IMR-90 (cell line): ENCODE results near the gene ZNF436. TPM values are rescaled to one million over a fixed set of nuclear protein-coding genes. Genes with fewer than 3 reads are reported as not detected.

ENCODE experiments used
- ATAC-seq: fragments of 200-7000 bp; cut with Tn5 transposase; 2 replicates; pipeline ENCODE4 v1.9.1; 2020; ENCODE audit warnings: low read depth, mild to moderate bottlenecking, moderate library complexity
- BruUV-seq: library from RNA; stranded (reverse); fragments of 400-500 nt; replicated peaks from 2 replicates; lab custom pipeline; 2021; lab: Mats Ljungman, UMichigan
- CTCF ChIA-PET: fragments of 300-600 bp; formaldehyde crosslinking; extraction: SDS; loops from one replicate; lab custom pipeline; 2021; ENCODE audit warnings: antibody characterized with exemption; lab: Yijun Ruan, JAX
- POLR2A ChIA-PET: fragments of 300-600 bp; sonication (Branson Sonifier 250); formaldehyde crosslinking; loops from one replicate; lab custom pipeline; 2022; ENCODE audit warnings: antibody characterized with exemption; ENCODE audit not compliant: unreplicated experiment; lab: Charles Lee
- DNase-seq: peaks from one replicate; pipeline ENCODE4 v3.0.0; 2013
- H2AFZ ChIP-seq: replicated peaks from 2 replicates; pipeline ENCODE3; 2013; ENCODE audit warnings: low read length, mild to moderate bottlenecking; ENCODE audit not compliant: poor library complexity
- H2AK5ac ChIP-seq: 2 replicates; pipeline ENCODE4 v1.6.1; 2013; ENCODE audit warnings: low read depth, low read length, inconsistent platforms
- H2AK9ac ChIP-seq: replicated peaks from 2 replicates; pipeline ENCODE3; 2013; ENCODE audit warnings: mild to moderate bottlenecking, low read depth, low read length, moderate library complexity; ENCODE audit not compliant: poor library complexity
- H2BK120ac ChIP-seq: 2 replicates; pipeline ENCODE4 v1.6.1; 2013; ENCODE audit warnings: low read depth, low read length, inconsistent platforms
- H2BK15ac ChIP-seq: 3 replicates; pipeline ENCODE4 v1.6.1; 2013; ENCODE audit warnings: low read depth, low read length, inconsistent platforms
- H2BK20ac ChIP-seq: 2 replicates; pipeline ENCODE4 v1.6.1; 2013; ENCODE audit warnings: low read depth, mild to moderate bottlenecking, inconsistent platforms, low read length, moderate library complexity
- H2BK5ac ChIP-seq: 2 replicates; pipeline ENCODE4 v1.6.1; 2013; ENCODE audit warnings: mild to moderate bottlenecking, low read depth, low read length, inconsistent platforms; ENCODE audit not compliant: poor library complexity, severe bottlenecking
- H3K14ac ChIP-seq: replicated peaks from 2 replicates; pipeline ENCODE4 v1.6.1; 2013; ENCODE audit warnings: low read depth, low read length, inconsistent platforms
- H3K18ac ChIP-seq: 2 replicates; pipeline ENCODE4 v1.6.1; 2013; ENCODE audit warnings: low read depth, low read length, control low read depth
- H3K23ac ChIP-seq: 2 replicates; pipeline ENCODE4 v1.6.1; 2013; ENCODE audit warnings: low read depth, low read length, inconsistent platforms
- H3K27ac ChIP-seq: 2 replicates; pipeline ENCODE4 v1.5.1; 2013; ENCODE audit warnings: mild to moderate bottlenecking, control low read depth, low read length; ENCODE audit not compliant: insufficient read depth
- H3K27me3 ChIP-seq: 2 replicates; pipeline ENCODE4 v1.6.1; 2013; ENCODE audit warnings: low read length; ENCODE audit not compliant: control insufficient read depth, insufficient read depth
- H3K36me3 ChIP-seq: 2 replicates; pipeline ENCODE4 v1.6.1; 2013; ENCODE audit warnings: low read length, mixed read lengths; ENCODE audit not compliant: control insufficient read depth, insufficient read depth
- H3K4ac ChIP-seq: 2 replicates; pipeline ENCODE4 v1.6.1; 2013; ENCODE audit warnings: low read depth, low read length, inconsistent platforms
- H3K4me1 ChIP-seq: 2 replicates; pipeline ENCODE4 v1.6.1; 2013; ENCODE audit warnings: low read length, mixed read lengths; ENCODE audit not compliant: control insufficient read depth, insufficient read depth
- H3K4me2 ChIP-seq: 2 replicates; pipeline ENCODE4 v1.6.1; 2013; ENCODE audit warnings: low read depth, mild to moderate bottlenecking, control low read depth, low read length, moderate library complexity
- H3K4me3 ChIP-seq: 2 replicates; pipeline ENCODE4 v1.5.1; 2013; ENCODE audit warnings: low read depth, mild to moderate bottlenecking, control low read depth, low read length, moderate library complexity; ENCODE audit not compliant: insufficient read depth
- H3K56ac ChIP-seq: 2 replicates; pipeline ENCODE4 v1.6.1; 2013; ENCODE audit warnings: low read length, inconsistent platforms; ENCODE audit not compliant: insufficient read depth; ENCODE audit errors: extremely low read depth
- H3K79me1 ChIP-seq, 2 experiments: 2 replicates each; pipeline ENCODE4 v1.6.1; 2013; ENCODE audit warnings: low read length in 2 of 2, inconsistent platforms in 1 of 2, low read depth in 1 of 2
- H3K9ac ChIP-seq: 2 replicates; pipeline ENCODE4 v1.6.1; 2013; ENCODE audit warnings: low read depth, low read length, control low read depth
- H3K9me1 ChIP-seq: 2 replicates; pipeline ENCODE4 v1.6.1; 2013; ENCODE audit warnings: low read length, inconsistent platforms; ENCODE audit not compliant: insufficient read depth
- H3K9me3 ChIP-seq: 2 replicates; pipeline ENCODE4 v1.6.1; 2013; ENCODE audit warnings: low read length; ENCODE audit not compliant: control insufficient read depth, insufficient read depth
- H4K20me1 ChIP-seq: 2 replicates; pipeline ENCODE4 v1.6.1; 2013; ENCODE audit warnings: low read length, inconsistent platforms; ENCODE audit not compliant: insufficient read depth
- H4K5ac ChIP-seq: 2 replicates; pipeline ENCODE4 v1.6.1; 2013; ENCODE audit warnings: mild to moderate bottlenecking, low read depth, low read length, control low read depth
- H4K8ac ChIP-seq, 2 experiments: 2 replicates each; pipeline ENCODE4 v1.6.1; 2013; ENCODE audit warnings: low read depth in 2 of 2, low read length in 2 of 2, control low read depth in 1 of 2, inconsistent platforms in 1 of 2
- H4K91ac ChIP-seq: 2 replicates; pipeline ENCODE4 v1.6.1; 2013; ENCODE audit warnings: low read depth, low read length, inconsistent platforms; ENCODE audit not compliant: insufficient read depth
- CEBPB ChIP-seq: IDR thresholded peaks from 2 replicates; pipeline ENCODE4 v1.6.1; 2012; ENCODE audit warnings: low read depth, low read length, improper control_type of control experiment
- CHD1 ChIP-seq: IDR thresholded peaks from 2 replicates; pipeline ENCODE4 v1.6.1; 2012; ENCODE audit warnings: low read depth, low read length, improper control_type of control experiment
- ELK1 ChIP-seq: fragments of 150-350 bp; IDR thresholded peaks from 2 replicates; pipeline ENCODE4 v1.6.1; 2016; ENCODE audit warnings: low read depth, mild to moderate bottlenecking, low read length, moderate library complexity, borderline replicate concordance
- FOS ChIP-seq: fragments of 150-350 bp; IDR thresholded peaks from 2 replicates; pipeline ENCODE4 v1.6.1; 2016; ENCODE audit warnings: low read depth, low read length
- POLR2A ChIP-seq: IDR thresholded peaks from 2 replicates; pipeline ENCODE4 v1.6.1; 2012; ENCODE audit warnings: mild to moderate bottlenecking, low read depth, low read length
- RAD21 ChIP-seq: IDR thresholded peaks from 2 replicates; pipeline ENCODE4 v1.6.1; 2012; ENCODE audit warnings: low read length, improper control_type of control experiment
- RCOR1 ChIP-seq: IDR thresholded peaks from 2 replicates; pipeline ENCODE4 v1.6.1; 2012; ENCODE audit warnings: mild to moderate bottlenecking, low read length, improper control_type of control experiment; ENCODE audit not compliant: insufficient replicate concordance
- USF2 ChIP-seq: fragments of 150-350 bp; IDR thresholded peaks from 2 replicates; pipeline ENCODE4 v1.6.1; 2017; ENCODE audit warnings: mild to moderate bottlenecking, antibody characterized with exemption, low read length, low read depth
- WGBS, 2 experiments: methylation state at CpG; one replicate each; pipeline versions ENCODE4 v1.1.5 to v1.1.7; 2013; ENCODE audit warnings: missing lambda C conversion rate in 2 of 2; ENCODE audit not compliant: insufficient read length in 1 of 2; ENCODE audit errors: extremely low coverage in 2 of 2; 5-methylcytosine and 5-hydroxymethylcytosine counted together
- dilution Hi-C: fragments of 300-500 bp; cut with HindIII; formaldehyde crosslinking; loops from one replicate; pipeline ENCODE4 v1.14.3; 2018; ENCODE audit warnings: low sequenced_read_pairs; ENCODE audit not compliant: unreplicated experiment
- in situ Hi-C: fragments of 300-500 bp; cut with MboI; formaldehyde crosslinking; loops from 3 replicates; pipeline ENCODE4 v1.14.3; 2019; ENCODE audit warnings: low sequenced_read_pairs, inconsistent platforms, mixed read lengths
- intact Hi-C: fragments of 100-400 bp; cut with micrococcal nuclease; formaldehyde crosslinking; loops from 2 replicates; pipeline ENCODE4 v1.10.0; 2022
- polyA plus RNA-seq, 3 experiments: library from polyadenylated mRNA; depleted of rRNA; stranded (reverse); fragments of >200 nt; gene quantifications; 2 replicates each; pipeline ENCODE4 v1.2.3, GENCODE V29; 2012; ENCODE audit warnings: low replicate concordance in 1 of 3
- total RNA-seq: library from RNA; depleted of rRNA; stranded (reverse); fragments of >200 nt; gene quantifications from 2 replicates; pipeline ENCODE4 v1.2.3, GENCODE V29; 2012

ZNF436 gene
- total and polyA plus RNA-seq, 2 of the 4 experiments (the other 2 are of a cell fraction): 5.3 to 14.3 TPM

DNA sequence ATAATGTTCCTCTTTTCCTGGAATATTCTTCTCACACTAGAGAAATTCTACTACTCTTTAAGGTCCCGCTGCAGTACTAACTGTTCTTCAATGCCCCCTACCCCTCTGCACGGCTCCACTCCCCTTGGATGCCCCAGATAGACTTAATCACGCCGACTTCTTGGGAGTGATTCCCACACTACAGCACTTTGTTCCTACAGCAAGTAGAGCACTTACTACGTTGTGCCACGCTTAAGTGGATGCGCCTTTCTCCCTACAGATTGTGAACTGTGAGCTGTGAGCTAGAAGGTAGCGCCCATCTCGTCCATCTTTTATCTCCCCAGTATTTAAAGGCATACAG, 2.2 kb downstream of the ZNF436 start (continued):
- TF ChIP-seq POLR2A (no peak), RCOR1 (no peak), FOS (no peak), CHD1 (no peak), RAD21 (no peak), CEBPB (no peak), ELK1 (no peak)

GRCh38 chr1:23366598-23366997, 3.0 kb downstream of the ZNF436 start:
- Histone ChIP-seq H2BK20ac (no peak overlapping the region), H4K20me1 (no peaks in the 10 kb centered on the region), H3K27me3 (no peaks in the 10 kb centered on the region), H3K9ac (no peak overlapping the region), H3K9me1 (peaks cover 9% of the 10 kb centered on the region), H3K56ac (no peak overlapping the region), H3K14ac (no peak overlapping the region), H3K23ac (no peak overlapping the region), H4K91ac (no peak overlapping the region), H3K4me3 (no peak overlapping the region), H2AK5ac (no peak overlapping the region), H3K4me1 (peaks cover 15% of the 10 kb centered on the region), H3K79me1 (peaks cover 40 to 54% of the 10 kb centered on the region in 2 experiments), H2BK15ac (no peak overlapping the region), H3K36me3 (peaks cover 32% of the 10 kb centered on the region), H3K18ac (no peak overlapping the region), H3K9me3 (peaks cover 26% of the 10 kb centered on the region), H2AK9ac (no peak overlapping the region), H3K27ac (no peak overlapping the region), H3K4me2 (no peak overlapping the region), H4K5ac (no peak overlapping the region), H2AFZ (no peak overlapping the region), H2BK120ac (no peak overlapping the region), H2BK5ac (no peak overlapping the region), H3K4ac (no peak overlapping the region), H4K8ac (no peak overlapping the region)
- ChIA-PET CTCF (no interaction called here), POLR2A (no interaction called here)
- in situ Hi-C loops: no loop called here
- no peak for TF ChIP-seq USF2
- TF ChIP-seq CEBPB: no peak
- no peak for TF ChIP-seq FOS
- intact Hi-C loops: no loop called here
- dilution Hi-C loops: no loop called here
- no peak for ATAC-seq
- DNase-seq: no peak
- 100% methylated on average over 1 of the region's 5 CpGs; no CpG with 5 or more reads in 1 of the 2 experiments for WGBS, 2 experiments
- BruUV-seq: no TSS peak
